ENCODE results near the gene SMARCAL1. TPM values are rescaled to one million over a fixed set of nuclear protein-coding genes. Genes with fewer than 3 reads are reported as not detected.

SMARCAL1 gene
- total and polyA plus RNA-seq, 8 donors: 5.8 to 152 (median 18.3) TPM

DNA sequence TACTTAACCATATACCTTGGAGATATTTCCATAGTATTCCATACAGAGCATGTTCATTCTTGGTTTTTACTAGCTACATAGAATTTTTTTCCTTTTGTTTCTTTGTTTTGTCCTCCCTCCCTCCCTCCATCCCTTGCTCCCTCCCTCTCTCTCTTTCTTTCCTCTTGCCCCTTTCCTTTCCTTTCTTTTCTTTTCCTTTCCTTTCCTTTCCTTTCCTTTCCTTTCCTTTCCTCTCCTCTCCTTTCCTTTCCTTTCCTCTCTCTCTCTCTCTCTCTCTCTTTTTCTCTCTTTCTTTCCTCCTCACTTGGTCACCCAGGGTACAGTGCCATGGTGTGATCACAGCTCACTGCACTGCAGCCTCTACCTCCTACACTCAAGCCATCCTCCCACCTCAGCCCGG is 114.7 kb downstream of the SMARCAL1 start:
- H3K27me3 ChIP-seq: no peaks in the 10 kb centered on the region
- H3K4me1 ChIP-seq: peaks cover 0 to 8% (median 0%) of the 10 kb centered on the region in 4 donors
- no peak for DNase-seq
- no peaks in the 10 kb centered on the region for H3K36me3 ChIP-seq
- WGBS, 5 donors: 90 to 100% (median 92%) methylated on average over 1 of the region's 1 CpG
- no peak for TF ChIP-seq EP300 (IDR thresholded peaks at IDR 0.05)
- TF ChIP-seq, protein P1, sequence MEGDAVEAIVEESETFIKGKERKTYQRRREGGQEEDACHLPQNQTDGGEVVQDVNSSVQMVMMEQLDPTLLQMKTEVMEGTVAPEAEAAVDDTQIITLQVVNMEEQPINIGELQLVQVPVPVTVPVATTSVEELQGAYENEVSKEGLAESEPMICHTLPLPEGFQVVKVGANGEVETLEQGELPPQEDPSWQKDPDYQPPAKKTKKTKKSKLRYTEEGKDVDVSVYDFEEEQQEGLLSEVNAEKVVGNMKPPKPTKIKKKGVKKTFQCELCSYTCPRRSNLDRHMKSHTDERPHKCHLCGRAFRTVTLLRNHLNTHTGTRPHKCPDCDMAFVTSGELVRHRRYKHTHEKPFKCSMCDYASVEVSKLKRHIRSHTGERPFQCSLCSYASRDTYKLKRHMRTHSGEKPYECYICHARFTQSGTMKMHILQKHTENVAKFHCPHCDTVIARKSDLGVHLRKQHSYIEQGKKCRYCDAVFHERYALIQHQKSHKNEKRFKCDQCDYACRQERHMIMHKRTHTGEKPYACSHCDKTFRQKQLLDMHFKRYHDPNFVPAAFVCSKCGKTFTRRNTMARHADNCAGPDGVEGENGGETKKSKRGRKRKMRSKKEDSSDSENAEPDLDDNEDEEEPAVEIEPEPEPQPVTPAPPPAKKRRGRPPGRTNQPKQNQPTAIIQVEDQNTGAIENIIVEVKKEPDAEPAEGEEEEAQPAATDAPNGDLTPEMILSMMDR (IDR thresholded peaks at IDR 0.05): no peak
- no peak for TF ChIP-seq POLR2AphosphoS5 (IDR thresholded peaks at IDR 0.05)
- no peak overlapping the region for H3K27ac ChIP-seq
- H3K4me3 ChIP-seq: no peak overlapping the region
- no peaks in the 10 kb centered on the region for H3K9me3 ChIP-seq
- intact Hi-C loops (cut with DNase I; ENCODE audit: low total_unique reads): no loop called here

DNA sequence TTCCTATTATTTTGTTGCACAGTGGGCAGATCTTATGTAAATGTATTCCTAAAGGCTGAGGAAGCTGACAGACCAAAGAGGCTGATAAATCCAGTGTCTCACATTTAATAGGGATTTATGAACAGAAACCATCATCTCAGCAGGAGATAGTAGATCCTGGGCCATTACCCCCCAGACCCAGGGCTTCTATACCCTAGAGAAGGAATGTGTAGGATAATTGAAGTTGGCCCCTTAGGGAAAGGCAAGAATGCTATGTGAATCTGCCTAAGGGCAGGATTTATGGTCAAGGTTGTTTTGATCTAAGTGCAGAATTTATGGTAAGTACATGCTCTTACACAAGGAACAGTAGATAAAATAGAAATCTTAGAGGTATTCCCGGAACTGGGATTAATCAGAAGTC is 115.3 kb downstream of the SMARCAL1 start:
- WGBS, 5 donors: 75 to 88% (median 87%) methylated on average over 1 of the region's 1 CpG
- TF ChIP-seq EP300 (IDR thresholded peaks at IDR 0.05) (no peak), POLR2AphosphoS5 (IDR thresholded peaks at IDR 0.05) (no peak), POLR2A (IDR thresholded peaks at IDR 0.05) (no peak)
- TF ChIP-seq, protein P1 (IDR thresholded peaks at IDR 0.05): no peak
- no peaks in the 10 kb centered on the region for H3K27me3 ChIP-seq
- intact Hi-C loops (cut with DNase I; ENCODE audit: low total_unique reads): no loop called here
- H3K4me1 ChIP-seq: peaks cover 0 to 13% (median 0%) of the 10 kb centered on the region in 4 donors
- no peaks in the 10 kb centered on the region for H3K9me3 ChIP-seq
- H3K36me3 ChIP-seq: no peaks in the 10 kb centered on the region
- no peak for DNase-seq
- H3K4me3 ChIP-seq: no peak overlapping the region
- H3K27ac ChIP-seq: no peak overlapping the region

DNA sequence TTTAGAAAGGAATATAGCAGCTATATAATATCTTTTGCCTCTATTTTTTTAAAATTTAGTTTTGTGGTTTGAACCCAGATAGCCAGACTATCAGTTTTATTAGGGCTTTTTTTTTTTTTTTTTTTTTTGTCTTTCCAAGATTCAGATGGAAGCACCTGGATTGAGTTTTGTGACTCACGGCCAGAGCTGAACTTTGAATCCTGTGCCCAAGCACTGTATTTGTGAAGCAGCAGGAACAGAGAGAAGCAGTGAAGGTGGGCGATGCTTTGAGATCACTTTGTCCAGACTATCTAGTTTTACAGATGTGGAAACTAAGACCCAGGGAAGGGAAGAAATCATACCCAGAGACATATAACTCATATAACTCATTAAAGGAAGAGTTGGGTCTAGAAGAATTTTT is 120.3 kb downstream of the SMARCAL1 start:
- H3K27me3 ChIP-seq: no peaks in the 10 kb centered on the region

More for the DNA sequence above, 120.3 kb downstream of the SMARCAL1 start:
- no peaks in the 10 kb centered on the region for H3K9me3 ChIP-seq
- 46 to 63% (median 55%) methylated on average over 2 of the region's 2 CpGs for WGBS, 5 donors
- H3K4me3 ChIP-seq: no peak overlapping the region
- no peak for DNase-seq
- intact Hi-C loops (cut with DNase I; ENCODE audit: low total_unique reads): no loop called here
- no peaks in the 10 kb centered on the region for H3K36me3 ChIP-seq
- H3K4me1 ChIP-seq: peaks cover 8 to 42% (median 26%) of the 10 kb centered on the region in 4 donors
- TF ChIP-seq POLR2A (IDR thresholded peaks at IDR 0.05) (no peak), EP300 (IDR thresholded peaks at IDR 0.05) (no peak), POLR2AphosphoS5 (IDR thresholded peaks at IDR 0.05) (no peak)
- TF ChIP-seq, protein P1 (IDR thresholded peaks at IDR 0.05): no peak
- peak overlapping the region in 1 of 5 donors; percentile 16 for H3K27ac ChIP-seq

Other genes with a start within 250 kb of the SMARCAL1 start
- gene MARCHF4, start 40.0 kb upstream of the SMARCAL1 start, total RNA-seq: under 1 TPM in 1 of 5 donors, not detected in 4; 0.55 TPM
- gene MARCHF4, start 40.0 kb upstream of the SMARCAL1 start, polyA plus RNA-seq: under 1 TPM; 0.10 to 0.50 (median 0.31) TPM
- 1,000 to 10,000 TPM in 3 of 5 donors, 100 to 1,000 TPM in 2; 115 to 2,609 (median 1,927) TPM for gene RPL37A, start 86.4 kb downstream of the SMARCAL1 start, total RNA-seq
- gene RPL37A, start 86.4 kb downstream of the SMARCAL1 start, polyA plus RNA-seq: 1,000 to 10,000 TPM; 4,475 to 5,853 (median 5,579) TPM
- gene IGFBP2, start 220.9 kb downstream of the SMARCAL1 start, total RNA-seq: 100 to 1,000 TPM; 180 to 636 (median 529) TPM
- gene IGFBP2, start 220.9 kb downstream of the SMARCAL1 start, polyA plus RNA-seq: 100 to 1,000 TPM; 106 to 285 (median 238) TPM